HCT116 (cell line): ENCODE measurements around the gene MRPS12. TPM values are rescaled to one million over a fixed set of nuclear protein-coding genes. Genes with fewer than 3 reads are reported as not detected.
"Not testable (repeated sequence)": the region's sequence is repeated elsewhere in the genome, so short reads cannot be mapped to it uniquely, and the experiment has no call there.

ENCODE experiments used
- ATAC-seq: fragments of 200-7000 bp; cut with Tn5 transposase; 2 replicates; pipeline ENCODE4 v1.9.1; 2020; ENCODE audit warnings: mild to moderate bottlenecking, moderate library complexity
- BruUV-seq: library from RNA; stranded (reverse); fragments of 400-500 nt; replicated peaks from 2 replicates; lab custom pipeline; 2021; lab: Mats Ljungman, UMichigan
- CTCF ChIA-PET: fragments of 300-600 bp; sonication (Branson Sonifier 250); formaldehyde crosslinking; loops from one replicate; lab custom pipeline; 2021; ENCODE audit warnings: antibody characterized with exemption; lab: Charles Lee
- POLR2A ChIA-PET: fragments of 300-600, 350-600 bp; sonication (Branson Sonifier 250); formaldehyde crosslinking; loops from one replicate; lab custom pipeline; 2021; ENCODE audit warnings: antibody characterized with exemption; lab: Charles Lee
- RAD21 ChIA-PET, 2 experiments: fragments of 300-600 bp; sonication (Branson Sonifier 250); formaldehyde crosslinking; loops; one replicate each; lab custom pipeline; 2023; ENCODE audit warnings: low total read pairs in 2 of 2; ENCODE audit not compliant: uncharacterized antibody in 2 of 2, unreplicated experiment in 2 of 2, low non-redundant PET in 1 of 2; lab: Charles Lee
- DNase-seq: peaks from one replicate; pipeline ENCODE4 v3.0.0-alpha.2; 2010; ENCODE audit warnings: low read depth, low spot score
- H2AFZ ChIP-seq: fragments of 200-600 bp; shearing (Covaris generic), sonication (generic); 2 replicates; pipeline ENCODE4 v1.6.1; 2017; ENCODE audit warnings: low read depth, mixed run types, mixed read lengths, antibody characterized with exemption, low read length; ENCODE audit not compliant: poor library complexity, severe bottlenecking
- H3K27ac ChIP-seq: 2 replicates; pipeline ENCODE4 v1.5.1; 2012; ENCODE audit warnings: low read depth, low read length
- H3K27me3 ChIP-seq: fragments of 200-600 bp; sonication (generic); 2 replicates; pipeline ENCODE4 v1.6.1; 2016; ENCODE audit warnings: mixed run types, low read length, mixed read lengths; ENCODE audit not compliant: insufficient read depth
- H3K36me3 ChIP-seq, 2 experiments: fragments of 200-500 bp in 1 of 2; fragments of 200-600 bp in 1 of 2; sonication (Bioruptor generic) in 1 of 2; sonication (generic) in 1 of 2; 2 replicates each; pipeline versions ENCODE4 v1.5.1 to v1.6.1; 2014 to 2016; ENCODE audit warnings: low read length in 2 of 2, inconsistent platforms in 1 of 2, mixed read lengths in 1 of 2, mixed run types in 1 of 2; ENCODE audit not compliant: insufficient read depth in 2 of 2, control insufficient read depth in 1 of 2
- H3K4me1 ChIP-seq, 2 experiments: fragments of 200-600 bp in 1 of 2; sonication (generic) in 1 of 2; 2 replicates each; pipeline versions ENCODE4 v1.5.1 to v1.6.1; 2012 to 2017; ENCODE audit warnings: low read length in 2 of 2, inconsistent platforms in 1 of 2, mild to moderate bottlenecking in 1 of 2, mixed read lengths in 1 of 2, mixed run types in 1 of 2, moderate library complexity in 1 of 2; ENCODE audit not compliant: insufficient read depth in 2 of 2, control insufficient read depth in 1 of 2
- H3K4me2 ChIP-seq: fragments of 200-600 bp; sonication (generic); 2 replicates; pipeline ENCODE4 v1.6.1; 2017; ENCODE audit warnings: mixed run types, low read length, mixed read lengths
- H3K4me3 ChIP-seq, 2 experiments: fragments of 200-600 bp in 1 of 2; sonication (generic) in 1 of 2; replicated peaks in 1 of 2; 2 replicates each; pipeline ENCODE4 v1.5.1; 2011 to 2016; ENCODE audit warnings: low read length in 2 of 2, control low read depth in 1 of 2, low read depth in 1 of 2, mild to moderate bottlenecking in 1 of 2, mixed read lengths in 1 of 2, mixed run types in 1 of 2
- H3K79me2 ChIP-seq: fragments of 200-600 bp; sonication (generic); 2 replicates; pipeline ENCODE4 v1.6.1; 2017; ENCODE audit warnings: mild to moderate bottlenecking, mixed run types, low read length, moderate library complexity, mixed read lengths; ENCODE audit not compliant: insufficient read depth
- H3K9ac ChIP-seq: fragments of 200-600 bp; sonication (generic); 2 replicates; pipeline ENCODE4 v1.6.1; 2016; ENCODE audit warnings: low read length, mixed read lengths
- H3K9me2 ChIP-seq: fragments of 200-600 bp; sonication (generic), shearing (Covaris generic); 2 replicates; pipeline ENCODE4 v1.6.1; 2017; ENCODE audit warnings: mixed run types, mild to moderate bottlenecking, moderate library complexity; ENCODE audit not compliant: insufficient read depth
- H3K9me3 ChIP-seq, 2 experiments: fragments of 200-500 bp in 1 of 2; fragments of 200-600 bp in 1 of 2; sonication (Bioruptor generic) in 1 of 2; sonication (generic) in 1 of 2; 2 replicates each; pipeline ENCODE4 v1.6.1; 2014 to 2017; ENCODE audit warnings: low read length in 2 of 2, mixed read lengths in 2 of 2, inconsistent platforms in 1 of 2, low read depth in 1 of 2, mild to moderate bottlenecking in 1 of 2, mixed run types in 1 of 2, moderate library complexity in 1 of 2; ENCODE audit not compliant: control insufficient read depth in 1 of 2, insufficient read depth in 1 of 2
- H4K20me1 ChIP-seq: fragments of 200-600 bp; sonication (generic), shearing (Covaris generic); 2 replicates; pipeline ENCODE4 v1.6.1; 2017; ENCODE audit warnings: mixed run types, mild to moderate bottlenecking, moderate library complexity; ENCODE audit not compliant: insufficient read depth
- CBX3 ChIP-seq: IDR thresholded peaks from 2 replicates; pipeline ENCODE4 v1.6.1; 2012; ENCODE audit warnings: low read depth
- EGR1 ChIP-seq: IDR thresholded peaks from 2 replicates; pipeline ENCODE4 v1.6.1; 2012; ENCODE audit warnings: low read depth
- EZH2 ChIP-seq: fragments of 200-600 bp; sonication (generic); IDR thresholded peaks from 2 replicates; pipeline ENCODE4 v1.6.1; 2017; ENCODE audit warnings: antibody characterized with exemption, mixed run types
- EZH2phosphoT487 ChIP-seq: fragments of 200-600 bp; IDR thresholded peaks from 2 replicates; pipeline ENCODE4 v1.6.1; 2018; ENCODE audit warnings: antibody characterized with exemption, borderline replicate concordance
- JUND ChIP-seq: IDR thresholded peaks from 2 replicates; pipeline ENCODE4 v1.6.1; 2012
- POLR2A ChIP-seq: IDR thresholded peaks from 2 replicates; pipeline ENCODE4 v1.7.0; 2011; ENCODE audit warnings: borderline replicate concordance; ENCODE audit not compliant: insufficient read depth, insufficient read length; ENCODE audit errors: extremely low read depth
- YY1 ChIP-seq: IDR thresholded peaks from 2 replicates; pipeline ENCODE4 v1.6.1; 2011; ENCODE audit warnings: low read length, low read depth, moderate library complexity, mild to moderate bottlenecking; ENCODE audit not compliant: insufficient replicate concordance; ENCODE audit errors: extremely low read depth
- ZFX ChIP-seq: fragments of 450-650 bp; IDR thresholded peaks from 2 replicates; pipeline ENCODE4 v1.6.1; 2017
- intact Hi-C: fragments of 100-400 bp; cut with micrococcal nuclease; formaldehyde crosslinking; loops from 2 replicates; pipeline ENCODE4 v1.10.0; 2022
- total RNA-seq: library from RNA; stranded (reverse); gene quantifications from one replicate; pipeline ENCODE4 v1.2.1, GENCODE V29; 2021; ENCODE audit not compliant: unreplicated experiment
- TF ChIP-seq, protein P1 (sequence below), 3 experiments: fragments of 200-600 bp in 1 of 3; sonication (generic) in 1 of 3; IDR thresholded peaks in 2 of 3; conservative IDR thresholded peaks in 1 of 3; 2 replicates each; pipeline ENCODE4 v1.5.1; 2012 to 2017; ENCODE audit warnings: low read depth in 2 of 3, low read length in 2 of 3, antibody characterized with exemption in 1 of 3, borderline replicate concordance in 1 of 3, control low read depth in 1 of 3, mild to moderate bottlenecking in 1 of 3, mixed read lengths in 1 of 3, mixed run types in 1 of 3, moderate library complexity in 1 of 3; ENCODE audit not compliant: insufficient read depth in 1 of 3

Gene MRPS12
- total RNA-seq, 1 experiment from 2014 or later = 97.7 TPM

GRCh38 chr19:38964738-38965137 is 34.0 kb downstream of the MRPS12 start:
- no peak for TF ChIP-seq JUND
- no peak for TF ChIP-seq EZH2
- TF ChIP-seq CBX3 = no peak
- no peak for TF ChIP-seq POLR2A
- TF ChIP-seq ZFX = no peak
- no peak for TF ChIP-seq EGR1
- no peak for TF ChIP-seq EZH2phosphoT487
- TF ChIP-seq, protein P1, sequence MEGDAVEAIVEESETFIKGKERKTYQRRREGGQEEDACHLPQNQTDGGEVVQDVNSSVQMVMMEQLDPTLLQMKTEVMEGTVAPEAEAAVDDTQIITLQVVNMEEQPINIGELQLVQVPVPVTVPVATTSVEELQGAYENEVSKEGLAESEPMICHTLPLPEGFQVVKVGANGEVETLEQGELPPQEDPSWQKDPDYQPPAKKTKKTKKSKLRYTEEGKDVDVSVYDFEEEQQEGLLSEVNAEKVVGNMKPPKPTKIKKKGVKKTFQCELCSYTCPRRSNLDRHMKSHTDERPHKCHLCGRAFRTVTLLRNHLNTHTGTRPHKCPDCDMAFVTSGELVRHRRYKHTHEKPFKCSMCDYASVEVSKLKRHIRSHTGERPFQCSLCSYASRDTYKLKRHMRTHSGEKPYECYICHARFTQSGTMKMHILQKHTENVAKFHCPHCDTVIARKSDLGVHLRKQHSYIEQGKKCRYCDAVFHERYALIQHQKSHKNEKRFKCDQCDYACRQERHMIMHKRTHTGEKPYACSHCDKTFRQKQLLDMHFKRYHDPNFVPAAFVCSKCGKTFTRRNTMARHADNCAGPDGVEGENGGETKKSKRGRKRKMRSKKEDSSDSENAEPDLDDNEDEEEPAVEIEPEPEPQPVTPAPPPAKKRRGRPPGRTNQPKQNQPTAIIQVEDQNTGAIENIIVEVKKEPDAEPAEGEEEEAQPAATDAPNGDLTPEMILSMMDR (IDR thresholded peaks at IDR 0.05 in 2 of 3, conservative IDR thresholded peaks at IDR 0.05 in 1 of 3; ENCODE audit: borderline replicate concordance in 1 of 3, insufficient read depth in 1 of 3, low read depth in 2 of 3, low read length in 2 of 3) = no peak
- no peak for TF ChIP-seq YY1
- TF ChIP-seq, all 23 proteins: peak for 0
- intact Hi-C loops = loop anchor here (5.0 kb wide), 3 partner anchors 148 to 363 kb away; no protein-coding TSS in a partner anchor

GRCh38 chr19:38966149-38966548 is 35.4 kb downstream of the MRPS12 start:
- DNase-seq, H3K36me3 ChIP-seq, H3K9me2 ChIP-seq, POLR2A ChIA-PET, H4K20me1 ChIP-seq, intact Hi-C loops, ATAC-seq, CTCF ChIA-PET, RAD21 ChIA-PET, H2AFZ ChIP-seq, H3K4me3 ChIP-seq, H3K27me3 ChIP-seq, H3K79me2 ChIP-seq, H3K27ac ChIP-seq, BruUV-seq, H3K9me3 ChIP-seq, H3K4me2 ChIP-seq, H3K9ac ChIP-seq: not testable (repeated sequence)
- H3K4me1 ChIP-seq = peaks cover 0 to 13% of the 10 kb centered on the region in 2 experiments; a peak in 3 of 4 replicates

More at GRCh38 chr19:38964738-38965137, 34.0 kb downstream of the MRPS12 start:
- Histone ChIP-seq H3K9ac (no peak overlapping the region), H3K4me2 (no peak overlapping the region), H3K4me3 (no peak overlapping the region), H3K79me2 (no peaks in the 10 kb centered on the region), H3K4me1 (peaks cover 0 to 5% of the 10 kb centered on the region in 2 experiments; a peak in 3 of 4 replicates), H2AFZ (no peak overlapping the region), H3K27me3 (no peaks in the 10 kb centered on the region), H3K9me2 (no peaks in the 10 kb centered on the region), H3K9me3 (no peaks in the 10 kb centered on the region), H3K36me3 (no peaks in the 10 kb centered on the region; a peak in 1 of 4 replicates), H4K20me1 (no peaks in the 10 kb centered on the region), H3K27ac (no peak overlapping the region)
- ChIA-PET CTCF (no interaction called here), RAD21 (interaction anchor here in 1 of 2 experiments (1.0 kb wide), 1 partner anchor 8 kb away, joined by 3 read pairs; no protein-coding TSS in a partner anchor), POLR2A (no interaction called here)
- no TSS peak for BruUV-seq
- ATAC-seq = no peak
- no peak for DNase-seq
